Measurements from ENCODE around the gene ROR2. TPM values are rescaled to one million over a fixed set of nuclear protein-coding genes. Genes with fewer than 3 reads are reported as not detected.
"Not testable (repeated sequence)": the region's sequence is repeated elsewhere in the genome, so short reads cannot be mapped to it uniquely, and the experiment has no call there.

ROR2 gene
- total RNA-seq, 4 donors from 2014 or later, result 4.2 to 23.2 (median 11.2) TPM

DNA sequence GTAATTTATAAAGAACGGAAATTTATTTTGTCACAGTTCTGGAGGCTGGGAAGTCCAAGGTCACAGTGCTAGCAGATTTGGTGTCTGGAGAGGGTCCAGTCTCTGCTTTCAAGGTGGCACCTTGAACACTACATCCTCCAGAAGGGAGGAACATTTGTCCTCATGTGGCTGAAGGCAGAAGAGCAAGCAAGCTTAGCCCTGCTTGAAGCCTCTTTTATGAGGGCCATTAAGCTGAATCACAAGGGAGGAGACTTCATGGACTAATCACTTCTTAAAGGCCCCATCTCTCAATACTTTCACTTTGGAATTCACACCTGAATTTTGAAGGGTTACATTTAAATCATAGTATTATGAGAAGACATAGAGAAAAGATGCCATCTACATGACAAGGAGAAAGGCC lies 311.0 kb downstream of the ROR2 start:
- H3K4me1 ChIP-seq, result no peaks in the 10 kb centered on the region
- WGBS, 2 donors (ENCODE audit: low coverage in 1 of 2), result 100% methylated on average over 1 of the region's 1 CpG
- no peaks in the 10 kb centered on the region for H3K27me3 ChIP-seq
- no peak overlapping the region for H3K27ac ChIP-seq
- intact Hi-C loops (cut with DNase I; ENCODE audit: low total_unique reads), result no loop called here
- H3K4me3 ChIP-seq, result no peak overlapping the region
- in situ Hi-C loops (cut with MboI; ENCODE audit: low pct_ligation_motif_present in 1 of 4, low pct_unique_long_range_greater_than_20kb in 1 of 4, low sequenced_read_pairs in 3 of 4), result no loop called here
- no peak for DNase-seq
- H3K9me3 ChIP-seq, result no peaks in the 10 kb centered on the region
- H3K36me3 ChIP-seq, result no peaks in the 10 kb centered on the region
- TF ChIP-seq, protein P1, sequence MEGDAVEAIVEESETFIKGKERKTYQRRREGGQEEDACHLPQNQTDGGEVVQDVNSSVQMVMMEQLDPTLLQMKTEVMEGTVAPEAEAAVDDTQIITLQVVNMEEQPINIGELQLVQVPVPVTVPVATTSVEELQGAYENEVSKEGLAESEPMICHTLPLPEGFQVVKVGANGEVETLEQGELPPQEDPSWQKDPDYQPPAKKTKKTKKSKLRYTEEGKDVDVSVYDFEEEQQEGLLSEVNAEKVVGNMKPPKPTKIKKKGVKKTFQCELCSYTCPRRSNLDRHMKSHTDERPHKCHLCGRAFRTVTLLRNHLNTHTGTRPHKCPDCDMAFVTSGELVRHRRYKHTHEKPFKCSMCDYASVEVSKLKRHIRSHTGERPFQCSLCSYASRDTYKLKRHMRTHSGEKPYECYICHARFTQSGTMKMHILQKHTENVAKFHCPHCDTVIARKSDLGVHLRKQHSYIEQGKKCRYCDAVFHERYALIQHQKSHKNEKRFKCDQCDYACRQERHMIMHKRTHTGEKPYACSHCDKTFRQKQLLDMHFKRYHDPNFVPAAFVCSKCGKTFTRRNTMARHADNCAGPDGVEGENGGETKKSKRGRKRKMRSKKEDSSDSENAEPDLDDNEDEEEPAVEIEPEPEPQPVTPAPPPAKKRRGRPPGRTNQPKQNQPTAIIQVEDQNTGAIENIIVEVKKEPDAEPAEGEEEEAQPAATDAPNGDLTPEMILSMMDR (IDR thresholded peaks at IDR 0.05), result no peak
- TF ChIP-seq POLR2AphosphoS5 (IDR thresholded peaks at IDR 0.05) (no peak), POLR2A (IDR thresholded peaks at IDR 0.05) (no peak), EP300 (IDR thresholded peaks at IDR 0.05; ENCODE audit: low read depth) (no peak)

DNA sequence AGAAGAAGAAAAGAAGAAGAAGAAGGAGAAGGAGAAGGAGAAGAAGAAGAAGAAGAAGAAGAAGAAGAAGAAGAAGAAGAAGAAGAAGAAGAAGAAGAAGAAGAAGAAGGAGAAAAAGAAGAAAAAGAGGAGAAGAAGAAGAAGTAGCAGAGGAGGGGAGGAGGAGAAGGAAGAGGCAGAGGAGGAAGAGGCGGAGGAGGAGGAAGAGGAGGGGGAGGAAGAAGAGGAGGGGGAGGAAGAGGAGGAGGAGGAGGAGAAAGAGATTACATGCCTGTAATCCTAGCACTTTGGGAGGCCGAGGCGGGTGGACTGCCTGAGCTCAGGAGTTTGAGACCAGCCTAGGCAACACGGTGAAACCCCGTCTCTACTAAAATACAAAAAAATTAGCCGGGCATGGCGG lies 315.2 kb downstream of the ROR2 start:
- H3K36me3 ChIP-seq; H3K27ac ChIP-seq; in situ Hi-C loops (cut with MboI; ENCODE audit: low pct_ligation_motif_present in 1 of 4, low pct_unique_long_range_greater_than_20kb in 1 of 4, low sequenced_read_pairs in 3 of 4); H3K4me1 ChIP-seq; H3K9me3 ChIP-seq; DNase-seq; H3K4me3 ChIP-seq; intact Hi-C loops (cut with DNase I; ENCODE audit: low total_unique reads); H3K27me3 ChIP-seq: not testable (repeated sequence)
- 85 to 92% methylated on average over 7 of the region's 7 CpGs for WGBS, 2 donors (ENCODE audit: low coverage in 1 of 2)

DNA sequence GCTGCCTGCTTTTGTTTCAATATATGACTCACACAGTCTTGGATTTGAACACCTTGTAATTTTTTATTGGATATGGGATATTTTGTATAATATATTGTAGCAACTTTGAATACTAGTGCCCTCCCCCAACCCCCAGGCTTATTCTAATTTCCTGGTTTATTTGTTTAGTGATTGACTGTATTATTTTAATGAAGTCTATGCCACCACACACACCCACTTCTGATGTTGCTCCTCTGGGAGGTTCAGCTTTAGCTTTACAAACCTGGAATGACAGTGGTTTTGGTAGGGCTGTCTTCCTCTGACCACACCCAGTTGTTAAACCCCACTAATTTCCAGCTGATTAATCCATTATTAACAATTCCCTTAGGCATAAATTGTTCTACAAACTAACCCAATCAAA lies 320.3 kb downstream of the ROR2 start:
- no peak overlapping the region for H3K4me3 ChIP-seq
- H3K4me1 ChIP-seq, result no peaks in the 10 kb centered on the region
- H3K27me3 ChIP-seq, result no peaks in the 10 kb centered on the region
- in situ Hi-C loops (cut with MboI; ENCODE audit: low pct_ligation_motif_present in 1 of 4, low pct_unique_long_range_greater_than_20kb in 1 of 4, low sequenced_read_pairs in 3 of 4) (no loop called here), intact Hi-C loops (cut with DNase I; ENCODE audit: low total_unique reads) (no loop called here)
- H3K36me3 ChIP-seq, result no peaks in the 10 kb centered on the region
- no peak for TF ChIP-seq EP300 (IDR thresholded peaks at IDR 0.05; ENCODE audit: low read depth)
- no peak for TF ChIP-seq POLR2A (IDR thresholded peaks at IDR 0.05)
- peaks cover 0 to 3% of the 10 kb centered on the region in 2 donors for H3K9me3 ChIP-seq
- no peak overlapping the region for H3K27ac ChIP-seq
- DNase-seq, result no peak

DNA sequence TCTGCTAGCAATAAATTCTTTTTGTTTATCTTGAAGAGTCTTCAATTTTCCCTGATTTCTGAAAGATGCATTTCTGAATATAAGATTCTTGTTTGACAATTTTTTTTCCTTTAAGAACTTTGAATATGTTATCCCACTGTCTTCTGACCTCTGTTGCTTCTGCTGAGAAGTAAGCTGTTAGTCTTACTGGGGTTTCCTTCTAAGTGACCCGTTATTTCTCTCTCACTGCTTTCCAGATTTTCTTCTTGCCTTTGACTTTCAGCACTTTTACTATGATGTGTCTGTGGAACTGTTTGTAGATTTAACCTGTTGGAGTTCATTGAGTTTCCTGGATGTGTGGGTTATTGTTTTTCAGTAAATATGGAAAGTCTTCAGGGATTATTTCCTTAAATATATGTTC lies 321.1 kb downstream of the ROR2 start:
- Histone ChIP-seq H3K9me3 (peaks cover 0 to 3% of the 10 kb centered on the region in 2 donors), H3K36me3 (no peaks in the 10 kb centered on the region), H3K4me1 (no peaks in the 10 kb centered on the region), H3K4me3 (no peak overlapping the region), H3K27ac (no peak overlapping the region), H3K27me3 (no peaks in the 10 kb centered on the region)
- intact Hi-C loops (cut with DNase I; ENCODE audit: low total_unique reads), result no loop called here
- no peak for DNase-seq
- WGBS, 2 donors (ENCODE audit: low coverage in 1 of 2), result 89 to 94% methylated on average over 1 of the region's 1 CpG
- in situ Hi-C loops (cut with MboI; ENCODE audit: low pct_ligation_motif_present in 1 of 4, low pct_unique_long_range_greater_than_20kb in 1 of 4, low sequenced_read_pairs in 3 of 4), result no loop called here
- TF ChIP-seq POLR2A (IDR thresholded peaks at IDR 0.05) (no peak), POLR2AphosphoS5 (IDR thresholded peaks at IDR 0.05) (no peak), EP300 (IDR thresholded peaks at IDR 0.05; ENCODE audit: low read depth) (no peak)
- TF ChIP-seq, protein P1 (IDR thresholded peaks at IDR 0.05), result no peak

DNA sequence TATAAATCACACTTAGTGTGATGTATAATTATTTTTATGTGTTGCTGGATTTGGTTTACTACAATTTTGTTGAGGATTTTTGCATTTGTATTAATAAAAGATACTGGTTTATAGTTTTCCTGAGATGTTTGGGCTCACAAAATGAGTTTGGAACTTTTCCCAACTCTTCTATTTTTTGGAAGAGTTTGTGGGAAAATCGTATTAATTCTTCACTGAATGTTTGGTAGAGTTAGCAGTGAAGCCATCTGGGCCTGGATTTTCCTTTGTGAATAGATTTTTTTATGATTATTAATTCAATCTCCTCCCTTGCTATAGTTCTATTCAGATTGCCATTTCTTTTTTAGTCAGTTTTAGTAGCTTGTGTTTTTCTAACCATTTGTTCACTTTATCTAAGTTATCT lies 324.7 kb downstream of the ROR2 start:
- intact Hi-C loops (cut with DNase I; ENCODE audit: low total_unique reads) (no loop called here), in situ Hi-C loops (cut with MboI; ENCODE audit: low pct_ligation_motif_present in 1 of 4, low pct_unique_long_range_greater_than_20kb in 1 of 4, low sequenced_read_pairs in 3 of 4) (no loop called here)
- H3K36me3 ChIP-seq, result no peaks in the 10 kb centered on the region
- H3K4me3 ChIP-seq, result no peak overlapping the region
- 54 to 60% methylated on average over 1 of the region's 1 CpG for WGBS, 2 donors (ENCODE audit: low coverage in 1 of 2)
- no peaks in the 10 kb centered on the region for H3K27me3 ChIP-seq
- peaks cover 0 to 3% of the 10 kb centered on the region in 2 donors for H3K9me3 ChIP-seq
- H3K4me1 ChIP-seq, result no peaks in the 10 kb centered on the region
- DNase-seq, result no peak
- H3K27ac ChIP-seq, result no peak overlapping the region
- TF ChIP-seq, protein P1 (IDR thresholded peaks at IDR 0.05), result no peak
